Spleen (tissue), 11 donors: ENCODE results near the gene FTSJ3. TPM values are rescaled to one million over a fixed set of nuclear protein-coding genes. Genes with fewer than 3 reads are reported as not detected.

Experiments used
- DNase-seq: peaks from one replicate; pipeline ENCODE4 v3.0.0-alpha.2; 2020
- H3K27ac ChIP-seq, 8 donors: fragments of 200-600 bp; sonication (generic) in 7 of 8; 1 replicate in 4 of 8; 2 replicates in 4 of 8; pipeline versions ENCODE4 v1.5.0 to v1.8.0; 2016 to 2021; ENCODE audit warnings: inconsistent platforms in 4 of 8, mild to moderate bottlenecking in 4 of 8, moderate library complexity in 1 of 8
- H3K27me3 ChIP-seq, 7 donors: fragments of 200-600 bp; sonication (generic) in 6 of 7; replicated peaks in 1 of 7; 1 replicate in 4 of 7; 2 replicates in 3 of 7; pipeline versions ENCODE4 v1.5.0 to v1.8.0; 2016 to 2021; ENCODE audit warnings: inconsistent platforms in 3 of 7, mild to moderate bottlenecking in 1 of 7
- H3K36me3 ChIP-seq, 6 donors: fragments of 200-600 bp; sonication (generic) in 5 of 6; 1 replicate in 4 of 6; 2 replicates in 2 of 6; pipeline versions ENCODE4 v1.5.0 to v1.8.0; 2016 to 2021; ENCODE audit warnings: inconsistent platforms in 2 of 6
- H3K4me1 ChIP-seq, 6 donors: fragments of 200-600 bp; sonication (generic) in 5 of 6; 1 replicate in 3 of 6; 2 replicates in 3 of 6; pipeline versions ENCODE4 v1.5.0 to v1.8.0; 2016 to 2021; ENCODE audit warnings: inconsistent platforms in 3 of 6
- H3K4me3 ChIP-seq, 8 donors: fragments of 200-600 bp; sonication (generic) in 7 of 8; 1 replicate in 4 of 8; 2 replicates in 4 of 8; pipeline versions ENCODE4 v1.5.0 to v1.8.0; 2016 to 2021; ENCODE audit warnings: inconsistent platforms in 4 of 8, mild to moderate bottlenecking in 4 of 8, moderate library complexity in 2 of 8
- H3K9me3 ChIP-seq, 8 donors: fragments of 200-600 bp; sonication (generic) in 7 of 8; 1 replicate in 4 of 8; 2 replicates in 4 of 8; pipeline versions ENCODE4 v1.5.0 to v1.8.0; 2016 to 2021; ENCODE audit warnings: inconsistent platforms in 4 of 8
- POLR2A ChIP-seq, 3 donors: fragments of 450-650 bp; IDR thresholded peaks; one replicate each; pipeline ENCODE4 v1.5.1; 2017; ENCODE audit warnings: antibody characterized with exemption in 3 of 3, mild to moderate bottlenecking in 1 of 3
- POLR2AphosphoS5 ChIP-seq, 3 donors: sonication (generic); formaldehyde crosslinking; IDR thresholded peaks; one replicate each; pipeline ENCODE4 v1.5.1; 2017; ENCODE audit warnings: antibody characterized with exemption in 3 of 3
- WGBS, 5 donors: extraction: QIAGEN DNeasy Blood & Tissue Kit in 3 of 5; methylation state at CpG; one replicate each; pipeline versions ENCODE4 v1.1.5 to v1.1.7; 2013 to 2018; 5-methylcytosine and 5-hydroxymethylcytosine counted together
- intact Hi-C: fragments of 100-400 bp; cut with DNase I; formaldehyde crosslinking; loops from one replicate; pipeline ENCODE4 v1.15.0; 2023; ENCODE audit warnings: low total_unique reads
- polyA plus RNA-seq, 3 donors: library from polyadenylated mRNA; stranded (reverse); fragments of 200-250 nt; gene quantifications; one replicate each; pipeline ENCODE4 v1.2.1, GENCODE V29; 2013
- total RNA-seq, 7 donors: library from RNA; depleted of rRNA in 3 of 7; stranded (reverse); fragments of >200 nt in 3 of 7; fragmentation: NEBNext Ultra II Directional in 4 of 7; extraction: Animal tissue kit (Norgen Biotek cat#: 25700) in 4 of 7; gene quantifications; one replicate each; pipeline versions ENCODE4 v1.1.0 to v1.2.1, GENCODE V29; 2016 to 2021
- TF ChIP-seq, protein P1 (sequence below), 11 experiments: fragments of 200-600 bp in 7 of 11; fragments of 450-650 bp in 4 of 11; sonication (generic) in 4 of 11; IDR thresholded peaks in 8 of 11; conservative IDR thresholded peaks in 3 of 11; 1 replicate in 7 of 11; 2 replicates in 4 of 11; pipeline versions ENCODE4 v1.4.0 to v1.8.0; 2016 to 2021; ENCODE audit warnings: antibody characterized with exemption in 11 of 11, inconsistent platforms in 4 of 11, mild to moderate bottlenecking in 1 of 11
- donor health status: healthy with polysubstance abuse.
- donor health status: DM: no; HTN: no; CAD: no; lungs with moderate emphysema.
- donor health status: DM: no; HTN: no; CAD: no.
- donor health status: Bipolar disorder and iron deficiency.
- donor health status: healthy.
- donor health status: DM: no; HTN: no; CAD: no.
- donor health status: DM: yes; HTN: yes; CAD: no.

Gene FTSJ3
- total and polyA plus RNA-seq, 10 donors, result 13.5 to 45.7 (median 33.1) TPM

DNA sequence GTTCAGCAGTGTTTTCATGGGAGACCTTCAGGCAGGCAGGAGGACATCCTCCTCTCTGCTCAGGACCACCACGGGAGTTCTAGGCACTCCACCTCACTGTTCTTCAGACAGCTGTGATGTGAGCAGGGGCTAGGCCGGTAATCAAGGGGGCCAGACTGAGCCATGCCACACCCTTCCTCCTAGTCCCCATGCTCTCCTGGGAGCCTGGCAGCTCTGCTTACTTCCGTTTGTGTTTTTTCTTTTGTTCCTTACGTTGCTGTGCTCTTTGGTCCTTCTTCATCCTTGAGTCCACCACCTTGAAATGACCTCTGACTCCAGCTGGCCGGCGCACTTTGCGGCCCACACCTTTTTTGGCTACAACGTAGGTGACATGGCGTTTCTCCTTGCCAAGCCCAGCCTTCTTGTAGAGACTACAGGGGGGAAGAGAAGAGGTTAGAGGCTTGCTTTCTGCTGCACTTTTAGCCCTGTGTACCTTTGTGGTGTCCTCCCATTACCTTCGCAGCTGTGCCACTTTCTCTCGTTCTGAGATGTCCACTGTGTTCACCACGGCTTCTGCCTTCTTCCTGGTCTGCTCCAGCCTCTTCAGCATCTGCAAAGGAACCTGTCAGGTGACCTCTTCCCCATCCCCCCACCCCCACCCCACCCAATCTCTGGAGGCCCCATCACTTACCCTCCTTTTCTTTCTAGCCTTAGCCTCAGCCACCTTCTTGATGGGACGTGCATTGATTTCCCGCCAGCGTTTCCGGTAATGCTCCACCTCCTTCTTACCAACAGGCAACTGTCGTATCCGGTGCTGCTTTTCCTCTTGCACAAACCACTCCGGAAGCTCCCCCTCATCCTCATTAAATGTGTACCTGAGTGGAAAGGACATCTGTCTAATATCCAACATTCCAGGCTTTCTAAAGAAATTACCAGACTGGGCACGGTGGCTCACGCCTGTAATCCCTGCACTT is 7.6 kb downstream of the FTSJ3 start:
- peak overlapping the region in 7 of 8 donors; percentile 12 to 64 (median 51) for H3K27ac ChIP-seq
- no peaks in the 10 kb centered on the region for H3K27me3 ChIP-seq
- intact Hi-C loops, result loop anchor here (10.0 kb wide), 2 partner anchors 45 to 125 kb away; partner anchors contain the start of genes CCDC47 and DDX42
- no peak overlapping the region for H3K4me3 ChIP-seq
- no peak for DNase-seq
- peak in 2 of 3 donors; percentile 26 to 29 for TF ChIP-seq POLR2AphosphoS5 (IDR thresholded peaks at IDR 0.05)
- TF ChIP-seq, protein P1, sequence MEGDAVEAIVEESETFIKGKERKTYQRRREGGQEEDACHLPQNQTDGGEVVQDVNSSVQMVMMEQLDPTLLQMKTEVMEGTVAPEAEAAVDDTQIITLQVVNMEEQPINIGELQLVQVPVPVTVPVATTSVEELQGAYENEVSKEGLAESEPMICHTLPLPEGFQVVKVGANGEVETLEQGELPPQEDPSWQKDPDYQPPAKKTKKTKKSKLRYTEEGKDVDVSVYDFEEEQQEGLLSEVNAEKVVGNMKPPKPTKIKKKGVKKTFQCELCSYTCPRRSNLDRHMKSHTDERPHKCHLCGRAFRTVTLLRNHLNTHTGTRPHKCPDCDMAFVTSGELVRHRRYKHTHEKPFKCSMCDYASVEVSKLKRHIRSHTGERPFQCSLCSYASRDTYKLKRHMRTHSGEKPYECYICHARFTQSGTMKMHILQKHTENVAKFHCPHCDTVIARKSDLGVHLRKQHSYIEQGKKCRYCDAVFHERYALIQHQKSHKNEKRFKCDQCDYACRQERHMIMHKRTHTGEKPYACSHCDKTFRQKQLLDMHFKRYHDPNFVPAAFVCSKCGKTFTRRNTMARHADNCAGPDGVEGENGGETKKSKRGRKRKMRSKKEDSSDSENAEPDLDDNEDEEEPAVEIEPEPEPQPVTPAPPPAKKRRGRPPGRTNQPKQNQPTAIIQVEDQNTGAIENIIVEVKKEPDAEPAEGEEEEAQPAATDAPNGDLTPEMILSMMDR (IDR thresholded peaks at IDR 0.05 in 8 of 11, conservative IDR thresholded peaks at IDR 0.05 in 3 of 11), result no peak
- no peak for TF ChIP-seq POLR2A (IDR thresholded peaks at IDR 0.05)
- no peaks in the 10 kb centered on the region for H3K9me3 ChIP-seq
- peaks cover 6 to 100% (median 99%) of the 10 kb centered on the region in 6 donors for H3K36me3 ChIP-seq
- H3K4me1 ChIP-seq, result peaks cover 0 to 60% (median 18%) of the 10 kb centered on the region in 6 donors
- 58 to 73% (median 69%) methylated on average over 21 of the region's 21 CpGs for WGBS, 5 donors

DNA sequence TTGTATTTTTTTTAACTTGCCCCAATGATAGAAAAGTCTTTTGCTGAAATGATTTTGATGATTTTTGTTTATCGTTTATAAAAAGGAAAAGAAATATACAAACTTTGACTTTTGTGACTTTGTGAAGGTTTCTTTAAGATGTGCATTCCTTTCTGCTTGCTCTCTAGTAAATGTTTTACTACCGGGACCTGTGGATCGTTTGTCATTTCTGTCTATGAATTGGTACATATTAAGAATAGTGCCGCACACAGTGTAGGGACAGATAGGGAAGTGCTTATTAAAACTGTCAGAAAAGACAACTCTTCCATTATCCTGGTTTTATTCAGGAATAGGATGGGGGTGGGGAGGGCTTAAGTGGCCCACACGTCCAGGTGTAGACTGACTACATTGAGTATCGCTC is 8.3 kb downstream of the FTSJ3 start:
- intact Hi-C loops, result no loop called here
- H3K36me3 ChIP-seq, result peaks cover 9 to 100% (median 99%) of the 10 kb centered on the region in 6 donors
- 71 to 82% (median 72%) methylated on average over 6 of the region's 6 CpGs for WGBS, 5 donors
- H3K27me3 ChIP-seq, result no peaks in the 10 kb centered on the region
- no peak for DNase-seq
- no peaks in the 10 kb centered on the region for H3K9me3 ChIP-seq
- H3K27ac ChIP-seq, result peak overlapping the region in 7 of 8 donors; percentile 12 to 64 (median 51)
- no peak overlapping the region for H3K4me3 ChIP-seq
- TF ChIP-seq, protein P1 (IDR thresholded peaks at IDR 0.05 in 8 of 11, conservative IDR thresholded peaks at IDR 0.05 in 3 of 11), result no peak
- TF ChIP-seq POLR2A (IDR thresholded peaks at IDR 0.05) (no peak), POLR2AphosphoS5 (IDR thresholded peaks at IDR 0.05) (no peak)
- H3K4me1 ChIP-seq, result peaks cover 0 to 52% (median 16%) of the 10 kb centered on the region in 6 donors

DNA sequence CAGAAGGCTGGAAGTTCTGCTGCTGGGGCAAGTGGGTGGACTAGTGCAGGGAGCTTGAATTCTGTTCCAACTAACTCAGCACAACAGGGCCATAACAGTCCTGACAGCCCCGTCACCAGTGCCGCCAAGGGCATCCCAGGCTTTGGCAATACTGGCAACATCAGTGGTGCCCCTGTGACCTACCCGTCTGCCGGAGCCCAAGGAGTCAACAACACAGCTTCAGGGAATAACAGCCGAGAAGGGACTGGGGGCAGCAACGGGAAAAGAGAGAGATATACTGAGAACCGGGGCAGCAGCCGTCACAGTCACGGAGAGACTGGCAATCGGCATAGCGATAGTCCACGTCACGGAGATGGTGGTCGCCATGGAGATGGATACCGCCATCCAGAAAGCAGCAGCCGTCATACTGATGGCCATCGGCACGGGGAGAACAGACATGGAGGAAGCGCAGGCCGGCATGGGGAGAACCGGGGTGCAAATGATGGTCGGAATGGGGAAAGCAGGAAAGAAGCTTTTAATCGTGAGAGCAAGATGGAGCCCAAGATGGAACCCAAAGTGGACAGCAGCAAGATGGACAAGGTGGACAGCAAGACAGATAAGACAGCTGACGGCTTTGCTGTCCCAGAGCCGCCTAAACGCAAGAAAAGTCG is 9.6 kb downstream of the FTSJ3 start:
- Histone ChIP-seq H3K27ac (no peak overlapping the region), H3K4me3 (no peak overlapping the region), H3K36me3 (peaks cover 9 to 100% (median 99%) of the 10 kb centered on the region in 6 donors), H3K4me1 (peaks cover 0 to 40% (median 14%) of the 10 kb centered on the region in 6 donors), H3K9me3 (no peaks in the 10 kb centered on the region), H3K27me3 (no peaks in the 10 kb centered on the region)
- DNase-seq, result no peak
- intact Hi-C loops, result no loop called here
- TF ChIP-seq POLR2AphosphoS5 (IDR thresholded peaks at IDR 0.05), result peak; percentile 16 to 64 (median 39)
- TF ChIP-seq, protein P1 (IDR thresholded peaks at IDR 0.05 in 8 of 11, conservative IDR thresholded peaks at IDR 0.05 in 3 of 11), result no peak
- no peak for TF ChIP-seq POLR2A (IDR thresholded peaks at IDR 0.05)
- 94 to 96% (median 95%) methylated on average over 27 of the region's 27 CpGs for WGBS, 5 donors
